ENCODE measurements around the gene C14orf119. TPM values are rescaled to one million over a fixed set of nuclear protein-coding genes. Genes with fewer than 3 reads are reported as not detected.
A peak's percentile ranks its signal among the peaks of the same experiment; 100 is the strongest.

Gene C14orf119
- total and polyA plus RNA-seq, 9 of the 15 experiments (the other 6 are each of a cell fraction or from before 2014, with no cell fraction given): 36.7 to 251 (median 51.8) TPM

GRCh38 chr14:23128969-23129758, 33.9 kb downstream of the C14orf119 start (continued):
- TF ChIP-seq ZNF318 (IDR thresholded peaks at IDR 0.05; ENCODE audit: borderline replicate concordance in 1 of 2, low read depth in 1 of 2) (no peak), GATAD2B (IDR thresholded peaks at IDR 0.05; ENCODE audit: borderline replicate concordance) (no peak), TEAD2 (tag; IDR thresholded peaks at IDR 0.05) (no peak), CEBPB (tag; IDR thresholded peaks at IDR 0.05) (no peak), GTF2E2 (tag; IDR thresholded peaks at IDR 0.05) (no peak), COPS2 (conservative IDR thresholded peaks at IDR 0.05) (no peak), TEAD1 (CRISPR knock-in tag; IDR thresholded peaks at IDR 0.05) (no peak; a peak in 1 of 4 replicates), SAFB (IDR thresholded peaks at IDR 0.05; ENCODE audit: borderline replicate concordance, low read depth, low read length) (no peak), ATF6 (CRISPR knock-in tag; IDR thresholded peaks at IDR 0.05) (0 out of 2 replicates have a peak, but pooled peaks have one; percentile 79), POLR2B (IDR thresholded peaks at IDR 0.05; ENCODE audit: low read depth, partially characterized antibody) (no peak)
- TF ChIP-seq, protein P1, sequence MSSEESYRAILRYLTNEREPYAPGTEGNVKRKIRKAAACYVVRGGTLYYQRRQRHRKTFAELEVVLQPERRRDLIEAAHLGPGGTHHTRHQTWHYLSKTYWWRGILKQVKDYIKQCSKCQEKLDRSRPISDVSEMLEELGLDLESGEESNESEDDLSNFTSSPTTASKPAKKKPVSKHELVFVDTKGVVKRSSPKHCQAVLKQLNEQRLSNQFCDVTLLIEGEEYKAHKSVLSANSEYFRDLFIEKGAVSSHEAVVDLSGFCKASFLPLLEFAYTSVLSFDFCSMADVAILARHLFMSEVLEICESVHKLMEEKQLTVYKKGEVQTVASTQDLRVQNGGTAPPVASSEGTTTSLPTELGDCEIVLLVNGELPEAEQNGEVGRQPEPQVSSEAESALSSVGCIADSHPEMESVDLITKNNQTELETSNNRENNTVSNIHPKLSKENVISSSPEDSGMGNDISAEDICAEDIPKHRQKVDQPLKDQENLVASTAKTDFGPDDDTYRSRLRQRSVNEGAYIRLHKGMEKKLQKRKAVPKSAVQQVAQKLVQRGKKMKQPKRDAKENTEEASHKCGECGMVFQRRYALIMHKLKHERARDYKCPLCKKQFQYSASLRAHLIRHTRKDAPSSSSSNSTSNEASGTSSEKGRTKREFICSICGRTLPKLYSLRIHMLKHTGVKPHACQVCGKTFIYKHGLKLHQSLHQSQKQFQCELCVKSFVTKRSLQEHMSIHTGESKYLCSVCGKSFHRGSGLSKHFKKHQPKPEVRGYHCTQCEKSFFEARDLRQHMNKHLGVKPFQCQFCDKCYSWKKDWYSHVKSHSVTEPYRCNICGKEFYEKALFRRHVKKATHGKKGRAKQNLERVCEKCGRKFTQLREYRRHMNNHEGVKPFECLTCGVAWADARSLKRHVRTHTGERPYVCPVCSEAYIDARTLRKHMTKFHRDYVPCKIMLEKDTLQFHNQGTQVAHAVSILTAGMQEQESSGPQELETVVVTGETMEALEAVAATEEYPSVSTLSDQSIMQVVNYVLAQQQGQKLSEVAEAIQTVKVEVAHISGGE (CRISPR knock-in tag; IDR thresholded peaks at IDR 0.05): 0 out of 6 replicates have a peak, but pooled peaks of 1 of the 3 experiments have one; percentile 37

Measured in K562 (cell line).